RWPE1 (cell line): Measurements from ENCODE around the gene UVRAG.

ENCODE experiments used
- CTCF ChIA-PET: fragments of 350-600 bp; sonication (Branson Sonifier 250); formaldehyde crosslinking; extraction: SDS; loops from one replicate; lab custom pipeline; 2021; lab: Yijun Ruan, JAX
- POLR2A ChIA-PET: fragments of 400-600 bp; formaldehyde crosslinking; extraction: SDS; loops from one replicate; lab custom pipeline; 2020; ENCODE audit warnings: antibody characterized with exemption; ENCODE audit not compliant: low non-redundant PET; lab: Yijun Ruan, JAX
- DNase-seq: peaks from one replicate; pipeline ENCODE4 v3.0.0; 2012; ENCODE audit warnings: low spot score
- H3K27ac ChIP-seq: fragments of 450-650 bp; 2 replicates; pipeline ENCODE4 v1.5.1; 2017
- TF ChIP-seq, protein P1 (sequence below): fragments of 450-650 bp; conservative IDR thresholded peaks from 2 replicates; pipeline ENCODE4 v1.5.1; 2017; ENCODE audit warnings: low read depth, mild to moderate bottlenecking

The UVRAG gene

DNA sequence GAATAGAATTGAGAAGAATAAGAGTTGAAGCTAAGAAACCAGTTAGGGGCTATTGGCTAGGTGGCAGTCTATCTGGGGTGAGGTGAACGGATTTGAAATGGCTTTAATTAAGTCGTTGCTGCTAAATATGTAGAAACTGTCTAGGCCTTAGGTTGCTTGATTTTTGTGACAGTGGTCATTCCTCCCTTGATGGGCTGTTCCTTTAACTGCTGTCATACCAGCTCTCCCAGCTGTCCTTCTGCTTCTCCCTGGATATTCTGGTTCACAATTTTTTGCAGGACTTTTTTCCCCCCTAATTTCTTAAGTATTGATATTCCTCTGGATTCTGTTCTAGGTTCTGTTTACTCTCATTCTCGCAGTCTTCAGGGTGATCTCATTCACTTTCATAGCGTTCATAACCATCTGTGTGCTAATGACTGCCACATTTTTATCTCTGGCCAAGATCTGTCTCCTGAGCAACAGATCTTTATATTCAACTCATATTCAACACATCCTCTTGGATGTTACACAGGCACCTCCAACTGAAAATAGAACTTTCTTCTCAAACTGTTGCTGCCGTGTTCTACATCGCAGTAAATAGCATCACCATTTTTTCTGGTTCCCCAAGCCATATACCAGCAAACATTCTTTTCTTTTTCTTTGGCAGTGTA lies 134.1 kb downstream of the UVRAG start:
- POLR2A ChIA-PET = no interaction called here
- H3K27ac ChIP-seq = no peak overlapping the region
- no peak for DNase-seq
- CTCF ChIA-PET = no interaction called here
- TF ChIP-seq, protein P1, sequence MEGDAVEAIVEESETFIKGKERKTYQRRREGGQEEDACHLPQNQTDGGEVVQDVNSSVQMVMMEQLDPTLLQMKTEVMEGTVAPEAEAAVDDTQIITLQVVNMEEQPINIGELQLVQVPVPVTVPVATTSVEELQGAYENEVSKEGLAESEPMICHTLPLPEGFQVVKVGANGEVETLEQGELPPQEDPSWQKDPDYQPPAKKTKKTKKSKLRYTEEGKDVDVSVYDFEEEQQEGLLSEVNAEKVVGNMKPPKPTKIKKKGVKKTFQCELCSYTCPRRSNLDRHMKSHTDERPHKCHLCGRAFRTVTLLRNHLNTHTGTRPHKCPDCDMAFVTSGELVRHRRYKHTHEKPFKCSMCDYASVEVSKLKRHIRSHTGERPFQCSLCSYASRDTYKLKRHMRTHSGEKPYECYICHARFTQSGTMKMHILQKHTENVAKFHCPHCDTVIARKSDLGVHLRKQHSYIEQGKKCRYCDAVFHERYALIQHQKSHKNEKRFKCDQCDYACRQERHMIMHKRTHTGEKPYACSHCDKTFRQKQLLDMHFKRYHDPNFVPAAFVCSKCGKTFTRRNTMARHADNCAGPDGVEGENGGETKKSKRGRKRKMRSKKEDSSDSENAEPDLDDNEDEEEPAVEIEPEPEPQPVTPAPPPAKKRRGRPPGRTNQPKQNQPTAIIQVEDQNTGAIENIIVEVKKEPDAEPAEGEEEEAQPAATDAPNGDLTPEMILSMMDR = no peak

DNA sequence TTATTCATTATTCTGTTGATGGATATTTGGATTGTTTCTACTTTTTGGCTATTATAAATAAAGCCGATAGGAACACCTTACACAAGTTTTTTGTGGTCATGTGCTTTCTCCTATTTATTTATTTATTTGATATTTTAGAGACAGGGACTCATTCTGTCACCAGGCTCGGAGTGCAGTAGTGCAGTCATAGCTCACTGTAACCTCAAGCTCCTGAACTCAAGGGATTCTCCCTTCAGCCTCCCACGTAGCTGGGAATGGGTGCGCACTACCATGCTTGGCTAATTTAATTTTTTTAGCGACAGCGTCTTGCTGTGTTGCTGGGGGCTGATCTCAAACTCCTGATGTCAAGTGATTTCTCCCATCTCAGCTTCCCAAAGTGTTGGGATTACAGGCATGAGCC lies 135.1 kb downstream of the UVRAG start:
- DNase-seq = no peak
- no peak overlapping the region for H3K27ac ChIP-seq
- TF ChIP-seq, protein P1 = no peak
- ChIA-PET POLR2A (no interaction called here), CTCF (interaction anchor here (0.6 kb wide), 1 partner anchor 732 kb away, joined by 3 read pairs; no protein-coding TSS in a partner anchor)

DNA sequence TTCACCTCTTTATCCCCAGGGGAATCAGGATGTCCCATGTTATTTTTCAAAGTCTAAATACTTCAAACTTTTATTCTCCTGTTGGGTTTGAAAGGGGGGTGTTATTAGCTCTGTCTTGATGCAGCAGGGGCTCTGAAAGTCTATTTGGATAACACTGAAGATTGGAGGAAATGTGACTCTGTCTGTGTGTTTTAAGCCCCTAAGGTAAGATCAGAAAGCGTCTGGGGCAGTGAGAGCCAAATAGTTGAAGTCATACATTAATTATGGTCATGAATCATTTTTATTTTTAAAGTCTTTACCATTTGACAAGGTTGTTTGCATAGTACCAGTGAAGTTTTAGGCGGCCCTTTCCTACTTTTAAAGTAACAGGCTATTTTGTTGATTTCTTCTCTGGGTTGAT lies 139.0 kb downstream of the UVRAG start:
- ChIA-PET POLR2A (no interaction called here), CTCF (no interaction called here)
- TF ChIP-seq, protein P1 = no peak
- H3K27ac ChIP-seq = no peak overlapping the region
- DNase-seq = no peak

DNA sequence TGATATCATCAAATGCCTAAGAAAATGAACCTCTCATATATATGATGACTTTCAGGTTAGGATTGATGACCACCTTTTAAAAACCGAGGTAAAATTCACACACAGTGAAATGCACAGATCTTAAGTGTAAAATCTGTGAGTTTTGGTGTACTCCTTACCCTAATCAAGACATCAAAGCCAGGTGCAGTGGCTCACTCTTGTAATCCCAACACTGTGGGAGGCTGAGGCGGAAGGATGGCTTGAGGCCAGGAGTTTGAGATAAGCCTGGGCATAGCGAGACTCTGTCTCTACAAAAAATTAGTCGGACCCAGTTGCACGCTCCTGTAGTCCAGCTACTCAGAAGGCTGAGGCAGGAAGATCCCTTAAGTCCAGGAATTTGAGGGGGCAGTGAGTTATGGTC lies 140.4 kb downstream of the UVRAG start:
- no peak overlapping the region for H3K27ac ChIP-seq
- TF ChIP-seq, protein P1 = no peak
- ChIA-PET POLR2A (no interaction called here), CTCF (no interaction called here)
- no peak for DNase-seq

DNA sequence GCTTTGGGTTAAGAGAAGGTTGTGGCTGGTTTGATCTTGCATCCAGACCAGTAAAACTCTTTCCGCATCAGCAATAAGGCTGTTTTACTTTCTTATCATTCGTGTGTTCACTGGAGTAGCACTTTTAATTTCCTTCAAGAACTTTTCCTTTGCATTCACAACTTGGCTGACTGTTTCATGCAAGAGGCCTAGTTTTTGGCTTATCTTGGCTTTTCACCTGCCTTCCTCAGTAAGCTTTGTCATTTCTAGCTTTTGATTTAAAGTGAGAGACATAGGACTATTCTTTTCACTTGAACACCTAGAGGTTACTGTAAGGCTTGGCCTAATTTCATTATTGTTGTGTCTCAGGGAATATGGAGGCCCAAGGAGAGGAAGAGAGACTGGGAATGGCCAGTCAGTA lies 144.5 kb downstream of the UVRAG start:
- H3K27ac ChIP-seq = no peak overlapping the region
- no peak for DNase-seq
- POLR2A ChIA-PET = no interaction called here

DNA sequence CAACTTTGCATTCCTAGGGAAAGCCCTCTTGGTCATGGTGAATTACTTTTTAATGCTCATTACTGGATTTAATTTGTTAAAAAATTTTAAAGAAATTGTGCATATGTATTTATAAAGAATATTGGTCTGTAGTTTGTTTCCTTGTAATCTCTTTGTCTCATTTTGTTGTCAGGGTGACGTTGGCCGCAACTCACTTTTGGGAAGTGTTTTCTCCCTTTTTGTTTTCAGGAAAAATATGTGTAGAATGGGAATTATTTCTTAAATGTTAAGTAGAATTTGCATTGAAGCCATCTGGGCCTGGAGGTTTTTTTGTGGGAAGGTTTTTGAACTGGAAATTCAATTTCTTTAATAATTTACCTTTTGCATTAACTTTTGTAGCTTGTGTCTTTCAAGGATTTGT lies 149.1 kb downstream of the UVRAG start:
- POLR2A ChIA-PET = no interaction called here
- TF ChIP-seq, protein P1 = no peak
- CTCF ChIA-PET = interaction anchor here (0.7 kb wide), 1 partner anchor 61 kb away, joined by 3 read pairs; no protein-coding TSS in a partner anchor
- H3K27ac ChIP-seq = no peak overlapping the region
- DNase-seq = no peak

More for the DNA sequence above, 144.5 kb downstream of the UVRAG start:
- CTCF ChIA-PET = no interaction called here
- TF ChIP-seq, protein P1 = no peak
